ENCODE results near the gene XYLT1.

Gene XYLT1

GRCh38 chr16:17389384-17389783 lies 81.4 kb downstream of the XYLT1 start:
- no peak overlapping the region for H3K4me2 ChIP-seq (ENCODE audit: low read depth, low read length, poor library complexity, severe bottlenecking)
- peaks cover 97% of the 10 kb centered on the region for H3K79me2 ChIP-seq (ENCODE audit: insufficient read depth, low read length)
- H3K36me3 ChIP-seq (ENCODE audit: insufficient read depth, low read length): peaks cover 38% of the 10 kb centered on the region; the same call in 1 of the 2 replicates
- H4K20me1 ChIP-seq (ENCODE audit: insufficient read depth, low read length, poor library complexity, severe bottlenecking): peaks cover 80% of the 10 kb centered on the region
- TF ChIP-seq EZH2phosphoT487 (IDR thresholded peaks at IDR 0.05; ENCODE audit: borderline replicate concordance): no peak
- no peak overlapping the region for H3K9ac ChIP-seq (ENCODE audit: low read depth, low read length, poor library complexity, severe bottlenecking)
- H2AFZ ChIP-seq (ENCODE audit: low read length): no peak overlapping the region
- H3K4me3 ChIP-seq (ENCODE audit: low read length, poor library complexity, severe bottlenecking): no peak overlapping the region
- no peaks in the 10 kb centered on the region for H3K27me3 ChIP-seq (ENCODE audit: insufficient read depth, low read length, poor library complexity, severe bottlenecking)
- H3K9me2 ChIP-seq (replicated peaks; ENCODE audit: low read depth, low read length): no peaks in the 10 kb centered on the region
- H3K9me3 ChIP-seq (ENCODE audit: insufficient read depth, low read depth, low read length): no peaks in the 10 kb centered on the region
- no peaks in the 10 kb centered on the region for H3F3A ChIP-seq (ENCODE audit: low read depth)
- H3K4me1 ChIP-seq (ENCODE audit: insufficient read depth, low read length, poor library complexity, severe bottlenecking): peaks cover 21% of the 10 kb centered on the region

- no peak for TF ChIP-seq EZH2phosphoT487 (IDR thresholded peaks at IDR 0.05; ENCODE audit: borderline replicate concordance)
- Histone ChIP-seq H3F3A (ENCODE audit: low read depth) (no peaks in the 10 kb centered on the region), H2AFZ (ENCODE audit: low read length) (no peak overlapping the region), H4K20me1 (ENCODE audit: insufficient read depth, low read length, poor library complexity, severe bottlenecking) (peaks cover 83% of the 10 kb centered on the region), H3K4me3 (ENCODE audit: low read length, poor library complexity, severe bottlenecking) (no peak overlapping the region), H3K9ac (ENCODE audit: low read depth, low read length, poor library complexity, severe bottlenecking) (no peak overlapping the region), H3K27me3 (ENCODE audit: insufficient read depth, low read length, poor library complexity, severe bottlenecking) (no peaks in the 10 kb centered on the region), H3K9me3 (ENCODE audit: insufficient read depth, low read depth, low read length) (no peaks in the 10 kb centered on the region), H3K36me3 (ENCODE audit: insufficient read depth, low read length) (peaks cover 39% of the 10 kb centered on the region; the same call in 1 of the 2 replicates), H3K9me2 (replicated peaks; ENCODE audit: low read depth, low read length) (no peaks in the 10 kb centered on the region), H3K4me1 (ENCODE audit: insufficient read depth, low read length, poor library complexity, severe bottlenecking) (peaks cover 27% of the 10 kb centered on the region), H3K4me2 (ENCODE audit: low read depth, low read length, poor library complexity, severe bottlenecking) (no peak overlapping the region), H3K79me2 (ENCODE audit: insufficient read depth, low read length) (peaks cover 100% of the 10 kb centered on the region)
Observed at GRCh38 chr16:17387256-17387655, 83.5 kb downstream of the XYLT1 start.

GRCh38 chr16:17386229-17386628 lies 84.5 kb downstream of the XYLT1 start:
- TF ChIP-seq EZH2phosphoT487 (IDR thresholded peaks at IDR 0.05; ENCODE audit: borderline replicate concordance) (no peak), CTCF (conservative IDR thresholded peaks at IDR 0.05; ENCODE audit: low read length) (no peak)
- Histone ChIP-seq H3K36me3 (ENCODE audit: insufficient read depth, low read length) (peaks cover 40% of the 10 kb centered on the region; the same call in 1 of the 2 replicates), H3K27me3 (ENCODE audit: insufficient read depth, low read length, poor library complexity, severe bottlenecking) (no peaks in the 10 kb centered on the region), H3K4me2 (ENCODE audit: low read depth, low read length, poor library complexity, severe bottlenecking) (no peak overlapping the region), H3K9ac (ENCODE audit: low read depth, low read length, poor library complexity, severe bottlenecking) (no peak overlapping the region), H3F3A (ENCODE audit: low read depth) (no peaks in the 10 kb centered on the region), H3K79me2 (ENCODE audit: insufficient read depth, low read length) (peaks cover 99% of the 10 kb centered on the region), H4K20me1 (ENCODE audit: insufficient read depth, low read length, poor library complexity, severe bottlenecking) (peaks cover 87% of the 10 kb centered on the region), H3K9me2 (replicated peaks; ENCODE audit: low read depth, low read length) (no peaks in the 10 kb centered on the region), H3K4me3 (ENCODE audit: low read length, poor library complexity, severe bottlenecking) (no peak overlapping the region), H3K9me3 (ENCODE audit: insufficient read depth, low read depth, low read length) (no peaks in the 10 kb centered on the region), H3K4me1 (ENCODE audit: insufficient read depth, low read length, poor library complexity, severe bottlenecking) (peaks cover 28% of the 10 kb centered on the region), H2AFZ (ENCODE audit: low read length) (no peak overlapping the region)

- Histone ChIP-seq H3K79me2 (ENCODE audit: insufficient read depth, low read length) (peaks cover 97% of the 10 kb centered on the region), H3K4me1 (ENCODE audit: insufficient read depth, low read length, poor library complexity, severe bottlenecking) (peaks cover 28% of the 10 kb centered on the region), H4K20me1 (ENCODE audit: insufficient read depth, low read length, poor library complexity, severe bottlenecking) (peaks cover 85% of the 10 kb centered on the region), H3K4me3 (ENCODE audit: low read length, poor library complexity, severe bottlenecking) (no peak overlapping the region), H3K9me3 (ENCODE audit: insufficient read depth, low read depth, low read length) (no peaks in the 10 kb centered on the region), H3K27me3 (ENCODE audit: insufficient read depth, low read length, poor library complexity, severe bottlenecking) (no peaks in the 10 kb centered on the region), H3K36me3 (ENCODE audit: insufficient read depth, low read length) (peaks cover 36% of the 10 kb centered on the region; the same call in 1 of the 2 replicates), H3K9me2 (replicated peaks; ENCODE audit: low read depth, low read length) (no peaks in the 10 kb centered on the region), H3K4me2 (ENCODE audit: low read depth, low read length, poor library complexity, severe bottlenecking) (no peak overlapping the region), H2AFZ (ENCODE audit: low read length) (no peak overlapping the region), H3F3A (ENCODE audit: low read depth) (no peaks in the 10 kb centered on the region), H3K9ac (ENCODE audit: low read depth, low read length, poor library complexity, severe bottlenecking) (no peak overlapping the region)
- TF ChIP-seq CTCF (conservative IDR thresholded peaks at IDR 0.05; ENCODE audit: low read length): no peak
- no peak for TF ChIP-seq EZH2phosphoT487 (IDR thresholded peaks at IDR 0.05; ENCODE audit: borderline replicate concordance)
Observed at GRCh38 chr16:17384471-17384870, 86.3 kb downstream of the XYLT1 start.

Data from Loucy (cell line).